HG02870 (cell line): ENCODE results near the gene CPVL.

Experiments
- ATAC-seq: cut with Tn5 transposase; IDR thresholded peaks from one replicate; pipeline ENCODE4 v1.9.1; 2021; ENCODE audit warnings: mild to moderate bottlenecking, moderate library complexity; ENCODE audit not compliant: unreplicated experiment

Gene CPVL

GRCh38 chr7:28983396-28984190 is 162.7 kb downstream of the CPVL start:
- ATAC-seq, result no peak

- no peak for ATAC-seq
Observed at GRCh38 chr7:28981161-28981465, 165.2 kb downstream of the CPVL start.

- ATAC-seq, result no peak
Observed at GRCh38 chr7:28980451-28981160, 165.7 kb downstream of the CPVL start.

- no peak for ATAC-seq
Observed at GRCh38 chr7:28979776-28980175, 166.6 kb downstream of the CPVL start.

- ATAC-seq, result no peak
Observed at GRCh38 chr7:28977881-28978280, 168.5 kb downstream of the CPVL start.

GRCh38 chr7:28976022-28976421 is 170.3 kb downstream of the CPVL start:
- ATAC-seq, result no peak

GRCh38 chr7:28973591-28973990 is 172.7 kb downstream of the CPVL start:
- no peak for ATAC-seq

GRCh38 chr7:28964056-28964455 is 182.3 kb downstream of the CPVL start:
- no peak for ATAC-seq

GRCh38 chr7:28961972-28962371 is 184.4 kb downstream of the CPVL start:
- no peak for ATAC-seq

- no peak for ATAC-seq
Observed at GRCh38 chr7:28960071-28960840, 186.1 kb downstream of the CPVL start.

- ATAC-seq, result no peak
Observed at GRCh38 chr7:28958980-28959347, 187.4 kb downstream of the CPVL start.

- no peak for ATAC-seq
Observed at GRCh38 chr7:28958235-28958979, 187.9 kb downstream of the CPVL start, which contains the start of gene TRIL. TRIL (minus strand) TSS chr7:28958330; CDS start chr7:28958046, 284 bp downstream.

GRCh38 chr7:28957751-28958234 is 188.5 kb downstream of the CPVL start:
- no peak for ATAC-seq

- no peak for ATAC-seq
Observed at GRCh38 chr7:28957064-28957750, 189.1 kb downstream of the CPVL start.

- ATAC-seq, result no peak
Observed at GRCh38 chr7:28956608-28957063, 189.7 kb downstream of the CPVL start.

- ATAC-seq, result no peak
Observed at GRCh38 chr7:28955718-28956607, 190.4 kb downstream of the CPVL start.

- no peak for ATAC-seq
Observed at GRCh38 chr7:28955356-28955717, 191.0 kb downstream of the CPVL start.

GRCh38 chr7:28954946-28955345 is 191.4 kb downstream of the CPVL start:
- no peak for ATAC-seq

- no peak for ATAC-seq
Observed at GRCh38 chr7:28954471-28954870, 191.9 kb downstream of the CPVL start.
